Measurements from ENCODE around the gene SLC29A1. TPM values are rescaled to one million over a fixed set of nuclear protein-coding genes. Genes with fewer than 3 reads are reported as not detected.
"Not testable (repeated sequence)": the region's sequence is repeated elsewhere in the genome, so short reads cannot be mapped to it uniquely, and the experiment has no call there.

Gene SLC29A1
- total RNA-seq, 2 experiments from 2014 or later = 38.5 to 46.9 TPM

- Mint-ChIP-seq H3K4me1 (peaks cover 9% of the 10 kb centered on the region), H3K36me3 (ENCODE audit: low read depth) (no peaks in the 10 kb centered on the region), H3K9me3 (no peaks in the 10 kb centered on the region), H3K27me3 (no peaks in the 10 kb centered on the region), H3K27ac (no peak overlapping the region), H3K4me3 (no peak overlapping the region)
- DNase-seq = no peak
- CTCF ChIA-PET = no interaction called here
- POLR2A ChIA-PET = no interaction called here
These were observed 39.6 kb upstream of the SLC29A1 start for GRCh38 chr6:44183783-44184182.

- H3K27ac Mint-ChIP-seq; DNase-seq; POLR2A ChIA-PET; H3K36me3 Mint-ChIP-seq (ENCODE audit: low read depth); H3K9me3 Mint-ChIP-seq; H3K4me3 Mint-ChIP-seq; H3K4me1 Mint-ChIP-seq; H3K27me3 Mint-ChIP-seq: not testable (repeated sequence)
- CTCF ChIA-PET = interaction anchor here (1.3 kb wide), 1 partner anchor 82 kb away, joined by 4 read pairs; no protein-coding TSS in a partner anchor
These were observed 38.0 kb upstream of the SLC29A1 start for GRCh38 chr6:44185356-44185755.

GRCh38 chr6:44185953-44186634 lies 37.3 kb upstream of the SLC29A1 start:
- Mint-ChIP-seq H3K27ac (no peak overlapping the region), H3K27me3 (no peaks in the 10 kb centered on the region), H3K4me3 (no peak overlapping the region), H3K9me3 (no peaks in the 10 kb centered on the region), H3K36me3 (ENCODE audit: low read depth) (no peaks in the 10 kb centered on the region), H3K4me1 (peaks cover 9% of the 10 kb centered on the region)
- POLR2A ChIA-PET = no interaction called here
- DNase-seq = no peak
- CTCF ChIA-PET = interaction anchor here (0.8 to 1.3 kb wide), 2 partner anchors 35 to 82 kb away, joined by 3 to 4 read pairs; no protein-coding TSS in a partner anchor

- CTCF ChIA-PET = interaction anchor here (0.8 to 1.3 kb wide), 2 partner anchors 35 to 81 kb away, joined by 3 to 4 read pairs; no protein-coding TSS in a partner anchor
- H3K4me1 Mint-ChIP-seq = peaks cover 9% of the 10 kb centered on the region
- H3K4me3 Mint-ChIP-seq = no peak overlapping the region
- POLR2A ChIA-PET = no interaction called here
- H3K9me3 Mint-ChIP-seq = no peaks in the 10 kb centered on the region
- H3K27me3 Mint-ChIP-seq = no peaks in the 10 kb centered on the region
- H3K36me3 Mint-ChIP-seq (ENCODE audit: low read depth) = no peaks in the 10 kb centered on the region
- no peak overlapping the region for H3K27ac Mint-ChIP-seq
- no peak for DNase-seq
These were observed 36.8 kb upstream of the SLC29A1 start for GRCh38 chr6:44186635-44187025.

DNA sequence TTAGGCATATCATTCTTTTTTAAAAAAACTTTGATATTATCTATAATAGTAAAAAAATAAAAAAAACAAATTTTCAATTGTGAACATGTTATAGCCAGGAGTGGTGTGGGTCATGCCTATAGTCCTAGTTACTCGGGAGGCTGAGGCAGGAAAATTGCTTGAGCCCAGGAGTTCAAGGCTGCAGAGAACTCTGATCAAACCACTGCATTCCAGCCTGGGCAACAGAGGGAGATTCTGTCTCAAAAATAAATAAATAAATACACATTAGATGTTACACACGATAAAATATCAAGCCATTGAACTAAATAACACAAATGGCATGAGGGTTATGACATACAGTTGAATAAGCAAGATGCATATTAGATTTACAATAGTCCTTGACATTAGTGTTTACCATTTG lies 34.6 kb upstream of the SLC29A1 start:
- H3K27me3 Mint-ChIP-seq = no peaks in the 10 kb centered on the region
- no peaks in the 10 kb centered on the region for H3K9me3 Mint-ChIP-seq
- H3K4me1 Mint-ChIP-seq = peaks cover 13% of the 10 kb centered on the region
- ChIA-PET CTCF (interaction anchor here (1.6 to 1.9 kb wide), 2 partner anchors 13 to 20 kb away, joined by 5 to 7 read pairs; no protein-coding TSS in a partner anchor), POLR2A (no interaction called here)
- no peak overlapping the region for H3K27ac Mint-ChIP-seq
- no peak for DNase-seq
- H3K36me3 Mint-ChIP-seq (ENCODE audit: low read depth) = no peaks in the 10 kb centered on the region
- H3K4me3 Mint-ChIP-seq = no peak overlapping the region

GRCh38 chr6:44189257-44189656 lies 34.1 kb upstream of the SLC29A1 start:
- Mint-ChIP-seq H3K9me3 (no peaks in the 10 kb centered on the region), H3K4me3 (no peak overlapping the region), H3K36me3 (ENCODE audit: low read depth) (no peaks in the 10 kb centered on the region), H3K27ac (no peak overlapping the region), H3K27me3 (no peaks in the 10 kb centered on the region), H3K4me1 (peaks cover 13% of the 10 kb centered on the region)
- DNase-seq = no peak
- ChIA-PET CTCF (interaction anchor here (0.7 to 1.9 kb wide), 3 partner anchors 10 to 14 kb away, joined by 3 to 7 read pairs (median 5); no protein-coding TSS in a partner anchor), POLR2A (interaction anchor here (0.6 kb wide), 1 partner anchor 36 kb away, joined by 3 read pairs; no protein-coding TSS in a partner anchor)

GRCh38 chr6:44190715-44191114 lies 32.7 kb upstream of the SLC29A1 start:
- no peaks in the 10 kb centered on the region for H3K36me3 Mint-ChIP-seq (ENCODE audit: low read depth)
- no peaks in the 10 kb centered on the region for H3K9me3 Mint-ChIP-seq
- H3K27me3 Mint-ChIP-seq = peaks cover 4% of the 10 kb centered on the region
- H3K4me3 Mint-ChIP-seq = no peak overlapping the region
- ChIA-PET CTCF (interaction anchor here (0.6 to 1.9 kb wide), 2 partner anchors 15 to 105 kb away, joined by 3 to 7 read pairs; no protein-coding TSS in a partner anchor), POLR2A (no interaction called here)
- peaks cover 10% of the 10 kb centered on the region for H3K4me1 Mint-ChIP-seq
- no peak overlapping the region for H3K27ac Mint-ChIP-seq
- no peak for DNase-seq

DNA sequence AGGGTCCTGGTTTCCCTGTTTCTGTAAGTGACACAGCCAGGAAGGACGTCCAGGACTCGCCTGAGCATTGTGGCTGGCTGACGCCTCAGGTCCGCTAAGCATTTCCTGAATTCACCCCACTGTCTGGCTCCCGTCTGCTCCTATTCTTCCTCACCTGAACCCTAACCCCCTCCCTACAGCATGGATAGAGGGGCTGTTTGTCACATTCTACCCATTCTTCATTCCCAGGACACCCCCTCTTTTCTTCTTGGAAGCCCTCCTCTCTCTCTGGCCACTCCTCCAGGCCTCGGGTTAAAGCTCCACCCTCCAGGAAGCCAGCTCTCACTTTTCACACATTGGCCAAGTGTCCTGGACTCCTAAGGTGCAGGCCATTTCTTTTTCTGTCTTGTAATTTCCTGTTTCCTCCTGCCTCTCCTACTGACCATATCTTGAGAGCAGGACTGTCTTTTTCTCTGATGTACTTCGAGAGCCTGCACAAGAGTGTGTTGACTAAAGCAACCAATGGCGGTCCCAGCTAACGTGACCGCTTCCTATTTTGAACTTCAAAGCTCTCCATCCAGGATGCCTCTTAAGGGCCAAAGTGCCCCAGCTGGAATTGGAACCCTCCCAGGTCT lies 30.9 kb upstream of the SLC29A1 start:
- H3K36me3 Mint-ChIP-seq (ENCODE audit: low read depth) = no peaks in the 10 kb centered on the region
- H3K4me1 Mint-ChIP-seq = peaks cover 3% of the 10 kb centered on the region
- H3K9me3 Mint-ChIP-seq = no peaks in the 10 kb centered on the region
- H3K4me3 Mint-ChIP-seq = no peak overlapping the region
- H3K27ac Mint-ChIP-seq = no peak overlapping the region
- ChIA-PET CTCF (interaction anchor here (1.6 kb wide), 1 partner anchor 12 kb away, joined by 3 read pairs; no protein-coding TSS in a partner anchor), POLR2A (no interaction called here)
- DNase-seq = no peak
- H3K27me3 Mint-ChIP-seq = peaks cover 4% of the 10 kb centered on the region

DNA sequence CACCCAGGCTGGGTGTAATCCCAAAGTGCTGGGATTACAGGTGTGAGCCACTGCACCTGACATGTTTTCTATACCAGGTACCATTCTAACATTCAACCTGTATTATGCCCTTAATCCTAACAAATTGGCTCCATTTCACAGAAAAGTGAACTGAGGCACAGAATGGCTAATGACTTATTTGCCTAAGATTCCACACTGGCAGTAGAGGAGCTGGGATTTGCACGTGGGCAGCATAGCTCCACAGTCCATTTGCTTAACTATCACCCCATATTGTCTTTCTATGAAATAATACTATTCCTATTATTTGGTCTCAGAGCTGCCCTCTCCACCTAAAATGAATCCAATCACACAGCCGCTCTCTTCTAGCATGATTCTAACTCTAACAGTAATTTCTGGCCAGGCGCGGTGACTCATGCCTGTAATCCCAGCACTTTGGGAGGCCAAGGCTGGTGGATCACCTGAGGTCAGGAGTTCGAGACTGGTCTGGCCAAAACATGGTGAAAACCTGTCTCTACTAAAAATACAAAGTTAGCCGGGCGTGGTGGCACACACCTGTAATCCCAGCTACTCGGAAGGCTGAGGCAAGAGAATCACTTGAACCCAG lies 30.0 kb upstream of the SLC29A1 start:
- H3K9me3 Mint-ChIP-seq = no peaks in the 10 kb centered on the region

GRCh38 chr6:44194326-44194725 lies 29.1 kb upstream of the SLC29A1 start:
- Mint-ChIP-seq H3K4me3 (no peak overlapping the region), H3K27me3 (peaks cover 4% of the 10 kb centered on the region), H3K9me3 (no peaks in the 10 kb centered on the region), H3K4me1 (peaks cover 3% of the 10 kb centered on the region), H3K27ac (no peak overlapping the region), H3K36me3 (ENCODE audit: low read depth) (no peaks in the 10 kb centered on the region)
- ChIA-PET POLR2A (no interaction called here), CTCF (interaction anchor here (0.6 kb wide), 1 partner anchor 8 kb away, joined by 3 read pairs; no protein-coding TSS in a partner anchor)
- DNase-seq = no peak

More for the DNA sequence above, 30.0 kb upstream of the SLC29A1 start:
- Mint-ChIP-seq H3K4me1 (peaks cover 3% of the 10 kb centered on the region), H3K36me3 (ENCODE audit: low read depth) (no peaks in the 10 kb centered on the region), H3K27me3 (peaks cover 4% of the 10 kb centered on the region), H3K27ac (no peak overlapping the region), H3K4me3 (no peak overlapping the region)
- ChIA-PET POLR2A (no interaction called here), CTCF (interaction anchor here (1.6 kb wide), 1 partner anchor 13 kb away, joined by 3 read pairs; no protein-coding TSS in a partner anchor)
- DNase-seq = no peak

GRCh38 chr6:44196351-44196750 lies 27.0 kb upstream of the SLC29A1 start:
- POLR2A ChIA-PET = not testable (repeated sequence)

DNA sequence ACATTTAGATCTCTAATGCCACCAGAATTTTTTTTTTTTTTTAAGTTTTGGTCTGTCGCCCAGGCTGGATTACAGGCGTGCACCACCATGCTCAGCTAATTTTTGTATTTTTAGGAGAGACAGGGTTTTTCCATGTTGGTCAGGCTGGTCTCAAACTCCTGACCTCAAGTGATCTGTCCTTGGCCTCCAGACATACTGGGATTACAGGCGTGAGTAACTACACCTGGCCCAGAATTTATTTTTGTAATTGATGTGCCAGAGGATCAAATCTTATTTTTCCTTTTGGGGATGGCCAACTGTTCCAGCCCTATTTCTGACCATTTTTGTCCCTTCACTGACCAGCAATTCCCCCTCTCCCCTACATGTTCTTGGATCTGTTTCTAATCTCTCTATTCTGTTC lies 24.7 kb upstream of the SLC29A1 start:
- Mint-ChIP-seq H3K4me1 (no peaks in the 10 kb centered on the region), H3K4me3 (no peak overlapping the region), H3K9me3 (no peaks in the 10 kb centered on the region), H3K27ac (no peak overlapping the region), H3K27me3 (peaks cover 4% of the 10 kb centered on the region), H3K36me3 (ENCODE audit: low read depth) (no peaks in the 10 kb centered on the region)
- ChIA-PET POLR2A (no interaction called here), CTCF (no interaction called here)
- DNase-seq = no peak

More at GRCh38 chr6:44196351-44196750, 27.0 kb upstream of the SLC29A1 start:
- H3K4me3 Mint-ChIP-seq; H3K4me1 Mint-ChIP-seq; H3K27me3 Mint-ChIP-seq; H3K9me3 Mint-ChIP-seq; H3K27ac Mint-ChIP-seq; H3K36me3 Mint-ChIP-seq (ENCODE audit: low read depth); CTCF ChIA-PET; DNase-seq: not testable (repeated sequence)

GRCh38 chr6:44199883-44200282 lies 23.5 kb upstream of the SLC29A1 start:
- POLR2A ChIA-PET = no interaction called here
- no peak for DNase-seq
- no peaks in the 10 kb centered on the region for H3K9me3 Mint-ChIP-seq
- CTCF ChIA-PET = no interaction called here
- peaks cover 9% of the 10 kb centered on the region for H3K27me3 Mint-ChIP-seq
- H3K4me1 Mint-ChIP-seq = no peaks in the 10 kb centered on the region
- H3K36me3 Mint-ChIP-seq (ENCODE audit: low read depth) = no peaks in the 10 kb centered on the region
- no peak overlapping the region for H3K27ac Mint-ChIP-seq
- no peak overlapping the region for H3K4me3 Mint-ChIP-seq

Measured in activated CD4-positive, alpha-beta T cell treated with anti-CD3 and anti-CD28 coated beads, Interleukin-2, amount 10 ng/mL, durations not matched to agents 7 days and 5 days (primary cell).